Measurements from ENCODE around the gene SEPTIN2. TPM values are rescaled to one million over a fixed set of nuclear protein-coding genes. Genes with fewer than 3 reads are reported as not detected.

Gene SEPTIN2
- polyA plus RNA-seq, 1 donor (not counting 4 experiments of a cell fraction or from before 2014, with no cell fraction given), result 644 TPM

DNA sequence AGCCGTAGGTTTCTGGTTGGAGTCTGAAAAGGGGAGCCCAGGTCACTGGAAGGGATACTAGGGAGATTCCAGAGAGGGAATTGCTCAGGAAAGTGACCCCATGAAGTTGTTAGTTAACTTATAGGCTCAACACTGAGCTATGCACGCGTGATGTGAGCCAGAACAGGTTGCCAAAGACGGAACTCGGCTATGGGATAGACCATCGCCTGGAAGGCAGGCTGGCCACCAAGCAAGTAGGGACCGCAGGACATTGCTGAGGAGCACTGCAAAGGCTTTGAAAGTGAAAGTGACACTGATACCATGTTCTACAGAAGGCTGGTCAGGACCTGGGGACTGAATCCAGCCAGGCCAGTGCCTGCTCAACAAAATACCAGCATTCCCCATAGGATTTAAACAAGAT lies 47.7 kb downstream of the SEPTIN2 start:
- Histone ChIP-seq H3K9ac (ENCODE audit: control insufficient read depth, extremely low read depth, insufficient read depth, low read length) (no peak overlapping the region), H3K36me3 (ENCODE audit: control insufficient read depth in 2 of 2, extremely low read depth in 1 of 2, insufficient read depth in 2 of 2, low read length in 2 of 2) (peaks cover 0 to 5% of the 10 kb centered on the region in 2 experiments), H3K4me3 (ENCODE audit: control insufficient read depth in 2 of 3, extremely low read depth in 1 of 3, insufficient read depth in 2 of 3, low read depth in 1 of 3, low read length in 3 of 3) (no peak overlapping the region), H3K27ac (ENCODE audit: control insufficient read depth, insufficient read depth, low read length) (no peak overlapping the region), H3K9me3 (ENCODE audit: control insufficient read depth, low read depth, low read length) (no peaks in the 10 kb centered on the region), H3K4me1 (ENCODE audit: control insufficient read depth, extremely low read depth, insufficient read depth, low read length) (no peaks in the 10 kb centered on the region), H3K9me1 (ENCODE audit: control insufficient read depth, extremely low read depth, insufficient read depth, low read length) (peaks cover 2% of the 10 kb centered on the region), H4K20me1 (ENCODE audit: control insufficient read depth, extremely low read depth, insufficient read depth, low read length) (peaks cover 3% of the 10 kb centered on the region), H3K27me3 (ENCODE audit: control insufficient read depth, extremely low read depth, insufficient read depth, low read length) (no peaks in the 10 kb centered on the region), H2AFZ (ENCODE audit: control insufficient read depth, low read length) (no peak overlapping the region), H3K79me2 (ENCODE audit: control insufficient read depth, insufficient read depth, low read length) (peaks cover 67% of the 10 kb centered on the region), H3K4me2 (ENCODE audit: control insufficient read depth, extremely low read depth, insufficient read depth, low read depth, low read length) (no peak overlapping the region)
- DNase-seq (ENCODE audit: low read depth, low spot score), result no peak
- FAIRE-seq, result no peak
- dilution Hi-C loops (cut with MboI; ENCODE audit: extremely low pct_ligation_motif_present, low sequenced_read_pairs), result no loop called here
- TF ChIP-seq EZH2 (IDR thresholded peaks at IDR 0.05; ENCODE audit: low read length) (no peak), CTCF (optimal IDR thresholded peaks at IDR 0.05 in 1 of 3, IDR thresholded peaks at IDR 0.05 in 1 of 3, conservative IDR thresholded peaks at IDR 0.05 in 1 of 3; ENCODE audit: extremely low read depth in 1 of 3, insufficient read depth in 2 of 3, low read length in 3 of 3) (no peak)

- H3K27me3 ChIP-seq (ENCODE audit: control insufficient read depth, extremely low read depth, insufficient read depth, low read length), result no peaks in the 10 kb centered on the region
- FAIRE-seq, result no peak
- no peak for DNase-seq (ENCODE audit: low read depth, low spot score)
- H3K36me3 ChIP-seq (ENCODE audit: control insufficient read depth in 2 of 2, extremely low read depth in 1 of 2, insufficient read depth in 2 of 2, low read length in 2 of 2), result peaks cover 0 to 3% of the 10 kb centered on the region in 2 experiments
- H3K27ac ChIP-seq (ENCODE audit: control insufficient read depth, insufficient read depth, low read length), result no peak overlapping the region
- peaks cover 60% of the 10 kb centered on the region for H3K79me2 ChIP-seq (ENCODE audit: control insufficient read depth, insufficient read depth, low read length)
- H3K9me1 ChIP-seq (ENCODE audit: control insufficient read depth, extremely low read depth, insufficient read depth, low read length), result peaks cover 2% of the 10 kb centered on the region
- H4K20me1 ChIP-seq (ENCODE audit: control insufficient read depth, extremely low read depth, insufficient read depth, low read length), result peaks cover under 1% of the 10 kb centered on the region
- H2AFZ ChIP-seq (ENCODE audit: control insufficient read depth, low read length), result no peak overlapping the region
- no peak overlapping the region for H3K4me2 ChIP-seq (ENCODE audit: control insufficient read depth, extremely low read depth, insufficient read depth, low read depth, low read length)
- H3K4me1 ChIP-seq (ENCODE audit: control insufficient read depth, extremely low read depth, insufficient read depth, low read length), result no peaks in the 10 kb centered on the region
- TF ChIP-seq CTCF (optimal IDR thresholded peaks at IDR 0.05 in 1 of 3, IDR thresholded peaks at IDR 0.05 in 1 of 3, conservative IDR thresholded peaks at IDR 0.05 in 1 of 3; ENCODE audit: extremely low read depth in 1 of 3, insufficient read depth in 2 of 3, low read length in 3 of 3) (no peak), EZH2 (IDR thresholded peaks at IDR 0.05; ENCODE audit: low read length) (no peak)
- H3K9me3 ChIP-seq (ENCODE audit: control insufficient read depth, low read depth, low read length), result no peaks in the 10 kb centered on the region
- H3K4me3 ChIP-seq (ENCODE audit: control insufficient read depth in 2 of 3, extremely low read depth in 1 of 3, insufficient read depth in 2 of 3, low read depth in 1 of 3, low read length in 3 of 3), result no peak overlapping the region
- dilution Hi-C loops (cut with MboI; ENCODE audit: extremely low pct_ligation_motif_present, low sequenced_read_pairs), result no loop called here
- H3K9ac ChIP-seq (ENCODE audit: control insufficient read depth, extremely low read depth, insufficient read depth, low read length), result no peak overlapping the region
Observed at GRCh38 chr2:241364781-241365180, 49.1 kb downstream of the SEPTIN2 start.
